Suprapubic skin (tissue), 4 donors: ENCODE measurements around the gene TXLNB. TPM values are rescaled to one million over a fixed set of nuclear protein-coding genes. Genes with fewer than 3 reads are reported as not detected.
"Not testable (repeated sequence)": the region's sequence is repeated elsewhere in the genome, so short reads cannot be mapped to it uniquely, and the experiment has no call there.

Experiments
- DNase-seq, 2 donors: peaks; one replicate each; pipeline ENCODE4 v3.0.0-alpha.2; 2019; ENCODE audit warnings: low spot score in 2 of 2
- H3K27ac ChIP-seq: fragments of 200-600 bp; sonication (generic); one replicate; pipeline ENCODE4 v1.5.1; 2019
- H3K27me3 ChIP-seq: fragments of 200-600 bp; sonication (generic); one replicate; pipeline ENCODE4 v1.5.1; 2019
- H3K36me3 ChIP-seq: fragments of 200-600 bp; sonication (generic); one replicate; pipeline ENCODE4 v1.5.1; 2019
- H3K4me1 ChIP-seq: fragments of 200-600 bp; sonication (generic); one replicate; pipeline ENCODE4 v1.5.1; 2019
- H3K4me3 ChIP-seq: fragments of 200-600 bp; sonication (generic); one replicate; pipeline ENCODE4 v1.5.1; 2019; ENCODE audit warnings: mild to moderate bottlenecking
- H3K9me3 ChIP-seq: fragments of 200-600 bp; sonication (generic); one replicate; pipeline ENCODE4 v1.5.1; 2019
- CTCF ChIP-seq, 2 donors: fragments of 200-600 bp in 1 of 2; fragments of 450-650 bp in 1 of 2; sonication (generic) in 1 of 2; IDR thresholded peaks; one replicate each; pipeline ENCODE4 v1.5.1; 2016 to 2019; ENCODE audit warnings: antibody characterized with exemption in 2 of 2, mild to moderate bottlenecking in 1 of 2, moderate library complexity in 1 of 2
- EP300 ChIP-seq: sonication (generic); formaldehyde crosslinking; IDR thresholded peaks from one replicate; pipeline ENCODE4 v1.6.1; 2017; ENCODE audit warnings: antibody characterized with exemption
- POLR2A ChIP-seq, 2 donors: fragments of 450-650 bp; IDR thresholded peaks; one replicate each; pipeline ENCODE4 v1.6.1; 2017; ENCODE audit warnings: antibody characterized with exemption in 2 of 2, mild to moderate bottlenecking in 2 of 2, moderate library complexity in 2 of 2
- POLR2AphosphoS5 ChIP-seq, 3 donors: sonication (generic); formaldehyde crosslinking; IDR thresholded peaks; one replicate each; pipeline ENCODE4 v1.6.1; 2017; ENCODE audit warnings: antibody characterized with exemption in 3 of 3
- WGBS: methylation state at CpG from one replicate; pipeline ENCODE4 v1.1.5; 2018; 5-methylcytosine and 5-hydroxymethylcytosine counted together
- total RNA-seq, 4 donors: library from RNA; depleted of rRNA; stranded (reverse); fragments of >200 nt; gene quantifications; one replicate each; pipeline ENCODE4 v1.1.0, GENCODE V29; 2016

TXLNB gene
- total RNA-seq, 4 donors from 2014 or later, result 0.10 to 0.59 (median 0.37) TPM

- TF ChIP-seq EP300 (no peak), POLR2A (IDR thresholded peaks at IDR 0.05) (no peak), POLR2AphosphoS5 (IDR thresholded peaks at IDR 0.05) (no peak), CTCF (IDR thresholded peaks at IDR 0.05) (no peak)
- Histone ChIP-seq H3K27me3 (no peaks in the 10 kb centered on the region), H3K4me1 (no peaks in the 10 kb centered on the region), H3K27ac (no peak overlapping the region), H3K9me3 (no peaks in the 10 kb centered on the region), H3K36me3 (no peaks in the 10 kb centered on the region), H3K4me3 (no peak overlapping the region)
- 92% methylated on average over 2 of the region's 2 CpGs for WGBS
- DNase-seq, result no peak
Measured at GRCh38 chr6:139303185-139303584, 11.4 kb upstream of the TXLNB start.

GRCh38 chr6:139297921-139298320 lies 6.1 kb upstream of the TXLNB start:
- DNase-seq, result no peak
- Histone ChIP-seq H3K27ac (no peak overlapping the region), H3K27me3 (no peaks in the 10 kb centered on the region), H3K9me3 (no peaks in the 10 kb centered on the region), H3K4me3 (no peak overlapping the region), H3K4me1 (peaks cover under 1% of the 10 kb centered on the region), H3K36me3 (no peaks in the 10 kb centered on the region)
- TF ChIP-seq EP300 (no peak), POLR2A (IDR thresholded peaks at IDR 0.05) (no peak), CTCF (IDR thresholded peaks at IDR 0.05) (no peak), POLR2AphosphoS5 (IDR thresholded peaks at IDR 0.05) (no peak)

GRCh38 chr6:139296927-139297326 lies 5.1 kb upstream of the TXLNB start:
- H3K27me3 ChIP-seq, result no peaks in the 10 kb centered on the region
- DNase-seq, result no peak
- no peak for TF ChIP-seq POLR2A (IDR thresholded peaks at IDR 0.05)
- no peak for TF ChIP-seq EP300
- TF ChIP-seq CTCF (IDR thresholded peaks at IDR 0.05), result no peak
- TF ChIP-seq POLR2AphosphoS5 (IDR thresholded peaks at IDR 0.05), result no peak
- H3K4me1 ChIP-seq, result peaks cover 10% of the 10 kb centered on the region
- H3K36me3 ChIP-seq, result no peaks in the 10 kb centered on the region
- H3K9me3 ChIP-seq, result no peaks in the 10 kb centered on the region
- WGBS, result 85% methylated on average over 1 of the region's 1 CpG
- H3K4me3 ChIP-seq, result no peak overlapping the region
- no peak overlapping the region for H3K27ac ChIP-seq

- Histone ChIP-seq H3K27me3 (no peaks in the 10 kb centered on the region), H3K27ac (no peak overlapping the region), H3K36me3 (no peaks in the 10 kb centered on the region), H3K4me1 (peaks cover 20% of the 10 kb centered on the region), H3K4me3 (no peak overlapping the region), H3K9me3 (no peaks in the 10 kb centered on the region)
- DNase-seq, result no peak
- TF ChIP-seq POLR2AphosphoS5 (IDR thresholded peaks at IDR 0.05) (no peak), CTCF (IDR thresholded peaks at IDR 0.05) (no peak), EP300 (no peak), POLR2A (IDR thresholded peaks at IDR 0.05) (no peak)
- 76% methylated on average over 2 of the region's 2 CpGs for WGBS
Measured at GRCh38 chr6:139295901-139296300, 4.1 kb upstream of the TXLNB start.

- Histone ChIP-seq H3K4me1 (peaks cover 29% of the 10 kb centered on the region), H3K9me3 (no peaks in the 10 kb centered on the region), H3K36me3 (no peaks in the 10 kb centered on the region), H3K4me3 (no peak overlapping the region), H3K27ac (no peak overlapping the region), H3K27me3 (no peaks in the 10 kb centered on the region)
- no peak for DNase-seq
- WGBS, result 88% methylated on average over 2 of the region's 2 CpGs
- no peak for TF ChIP-seq CTCF (IDR thresholded peaks at IDR 0.05)
- no peak for TF ChIP-seq POLR2A (IDR thresholded peaks at IDR 0.05)
- TF ChIP-seq EP300, result no peak
Measured at GRCh38 chr6:139294090-139294489, 2.3 kb upstream of the TXLNB start.

GRCh38 chr6:139293230-139293629 lies 1.4 kb upstream of the TXLNB start:
- not testable (repeated sequence) for H3K36me3 ChIP-seq, H3K4me3 ChIP-seq, H3K27ac ChIP-seq, H3K9me3 ChIP-seq, DNase-seq, H3K27me3 ChIP-seq
- peaks cover 29% of the 10 kb centered on the region for H3K4me1 ChIP-seq
- WGBS, result 93% methylated on average over 10 of the region's 10 CpGs
